Measurements from ENCODE around the gene BOK.

BOK gene

GRCh38 chr2:241601841-241602240 is 43.3 kb downstream of the BOK start:
- FAIRE-seq (no peak), DNase-seq (ENCODE audit: insufficient read length, low spot score) (no peak)
- no peak for TF ChIP-seq CTCF (IDR thresholded peaks at IDR 0.05; ENCODE audit: insufficient read depth, missing control alignments)

GRCh38 chr2:241602720-241603119 is 44.2 kb downstream of the BOK start:
- no peak for FAIRE-seq
- TF ChIP-seq CTCF (IDR thresholded peaks at IDR 0.05; ENCODE audit: insufficient read depth, missing control alignments), result no peak
- no peak for DNase-seq (ENCODE audit: insufficient read length, low spot score)

GRCh38 chr2:241603686-241604085 is 45.1 kb downstream of the BOK start:
- no peak for TF ChIP-seq CTCF (IDR thresholded peaks at IDR 0.05; ENCODE audit: insufficient read depth, missing control alignments)
- DNase-seq (ENCODE audit: insufficient read length, low spot score), result no peak
- no peak for FAIRE-seq

GRCh38 chr2:241606186-241606585 is 47.6 kb downstream of the BOK start:
- DNase-seq (ENCODE audit: insufficient read length, low spot score) (no peak), FAIRE-seq (no peak)
- TF ChIP-seq CTCF (IDR thresholded peaks at IDR 0.05; ENCODE audit: insufficient read depth, missing control alignments), result no peak

GRCh38 chr2:241607162-241607885 is 48.8 kb downstream of the BOK start:
- DNase-seq (ENCODE audit: insufficient read length, low spot score), result no peak
- no peak for TF ChIP-seq CTCF (IDR thresholded peaks at IDR 0.05; ENCODE audit: insufficient read depth, missing control alignments)
- no peak for FAIRE-seq

- TF ChIP-seq CTCF (IDR thresholded peaks at IDR 0.05; ENCODE audit: insufficient read depth, missing control alignments), result no peak
- no peak for DNase-seq (ENCODE audit: insufficient read length, low spot score)
- no peak for FAIRE-seq
Observed at GRCh38 chr2:241608881-241609280, 50.3 kb downstream of the BOK start.
